Naive thymus-derived CD4-positive, alpha-beta T cell (primary cell): ENCODE data around the gene TECPR1. TPM values are rescaled to one million over a fixed set of nuclear protein-coding genes. Genes with fewer than 3 reads are reported as not detected.

Source experiments
- ATAC-seq: fragments of 150-1000 bp; cut with Tn5 transposase; 2 replicates; pipeline ENCODE4 v1.10.0; 2021; ENCODE audit warnings: mild to moderate bottlenecking, moderate library complexity
- CTCF ChIA-PET: fragments of 350-600 bp; sonication (Branson Sonifier 250); formaldehyde crosslinking; loops from one replicate; lab custom pipeline; 2021; ENCODE audit warnings: antibody characterized with exemption; lab: Charles Lee
- POLR2A ChIA-PET: fragments of 350-600 bp; sonication (Branson Sonifier 250); formaldehyde crosslinking; loops from one replicate; lab custom pipeline; 2021; ENCODE audit warnings: antibody characterized with exemption, inconsistent platforms; lab: Charles Lee
- DNase-seq, 9 donors: peaks; one replicate each; pipeline versions ENCODE4 v3.0.0 to v3.0.0-alpha.2; 2020 to 2022; ENCODE audit warnings: mixed read lengths in 1 of 9
- H3K27ac ChIP-seq: one replicate; pipeline ENCODE4 v1.7.0; 2013; ENCODE audit warnings: mild to moderate bottlenecking, low read depth, low read length, moderate library complexity
- H3K27me3 ChIP-seq, 2 donors: one replicate each; pipeline ENCODE4 v1.7.0; 2013; ENCODE audit warnings: low read length in 2 of 2, mild to moderate bottlenecking in 2 of 2, moderate library complexity in 2 of 2; ENCODE audit not compliant: control insufficient read depth in 2 of 2, insufficient read depth in 2 of 2
- H3K36me3 ChIP-seq, 3 experiments: 1 replicate in 2 of 3; 2 replicates in 1 of 3; pipeline ENCODE4 v1.7.0; 2013; ENCODE audit warnings: low read length in 3 of 3, mild to moderate bottlenecking in 3 of 3, moderate library complexity in 1 of 3; ENCODE audit not compliant: insufficient read depth in 3 of 3, control insufficient read depth in 2 of 3
- H3K4me1 ChIP-seq, 2 donors: one replicate each; pipeline ENCODE4 v1.7.0; 2013; ENCODE audit warnings: low read length in 2 of 2, mild to moderate bottlenecking in 2 of 2, moderate library complexity in 1 of 2; ENCODE audit not compliant: control insufficient read depth in 2 of 2, insufficient read depth in 2 of 2
- H3K4me3 ChIP-seq: 2 replicates; pipeline ENCODE4 v1.7.0; 2013; ENCODE audit warnings: mild to moderate bottlenecking, low read length
- H3K9me3 ChIP-seq, 3 experiments: 1 replicate in 2 of 3; 2 replicates in 1 of 3; pipeline ENCODE4 v1.7.0; 2013; ENCODE audit warnings: low read length in 3 of 3; ENCODE audit not compliant: control insufficient read depth in 2 of 3
- H3K27ac Mint-ChIP-seq, 9 donors: one replicate each; pipeline ENCODE4 v1.8.0; 2020 to 2022; ENCODE audit warnings: mixed read lengths in 9 of 9, mild to moderate bottlenecking in 8 of 9, moderate library complexity in 5 of 9, inconsistent platforms in 2 of 9
- H3K27me3 Mint-ChIP-seq, 5 donors: one replicate each; pipeline ENCODE4 v1.8.0; 2021 to 2022; ENCODE audit warnings: mixed read lengths in 5 of 5, mild to moderate bottlenecking in 1 of 5
- H3K36me3 Mint-ChIP-seq, 5 donors: one replicate each; pipeline ENCODE4 v1.8.0; 2020 to 2022; ENCODE audit warnings: mixed read lengths in 5 of 5, mild to moderate bottlenecking in 3 of 5, inconsistent platforms in 1 of 5
- H3K4me1 Mint-ChIP-seq, 7 donors: one replicate each; pipeline ENCODE4 v1.8.0; 2020 to 2022; ENCODE audit warnings: mixed read lengths in 7 of 7, mild to moderate bottlenecking in 3 of 7, inconsistent platforms in 1 of 7
- H3K4me3 Mint-ChIP-seq, 10 donors: one replicate each; pipeline ENCODE4 v1.8.0; 2020 to 2022; ENCODE audit warnings: mild to moderate bottlenecking in 10 of 10, mixed read lengths in 10 of 10, moderate library complexity in 6 of 10, inconsistent platforms in 2 of 10
- H3K9me3 Mint-ChIP-seq, 11 donors: one replicate each; pipeline ENCODE4 v1.8.0; 2020 to 2022; ENCODE audit warnings: mixed read lengths in 11 of 11, mild to moderate bottlenecking in 4 of 11, inconsistent platforms in 1 of 11, moderate library complexity in 1 of 11
- intact Hi-C, 2 donors: fragments of 100-400 bp; cut with micrococcal nuclease; formaldehyde crosslinking; loops; one replicate each; pipeline ENCODE4 v1.15.1; 2023
- polyA plus RNA-seq, 2 donors: library from polyadenylated mRNA; unstranded; fragments of 300-500 nt; fragmentation: Illumina TruSeq; gene quantifications; one replicate each; pipeline ENCODE4 v1.2.3, GENCODE V29; 2021
- total RNA-seq, 6 experiments: library from RNA in 5 of 6; stranded (reverse) in 5 of 6; gene quantifications; 1 replicate in 5 of 6; 2 replicates in 1 of 6; pipeline ENCODE4 v1.2.3 and lab custom pipeline; 2021 to 2026

TECPR1 gene
- total and polyA plus RNA-seq, 7 experiments from 2014 or later, result 21.0 to 203 (median 119) TPM

- intact Hi-C loops, result no loop called here
- Mint-ChIP-seq H3K9me3 (no peaks in the 10 kb centered on the region), H3K4me3 (no peak overlapping the region), H3K27ac (peak overlapping the region in 1 of 9 donors; percentile 25), H3K4me1 (peaks cover 13 to 25% (median 19%) of the 10 kb centered on the region in 7 donors), H3K27me3 (no peaks in the 10 kb centered on the region), H3K36me3 (peaks cover 3 to 32% (median 8%) of the 10 kb centered on the region in 5 donors)
- CTCF ChIA-PET, result no interaction called here
- ATAC-seq (no peak), DNase-seq (no peak)
- no peaks in the 10 kb centered on the region for H3K27me3 ChIP-seq
- H3K9me3 ChIP-seq, result no peaks in the 10 kb centered on the region
- no peaks in the 10 kb centered on the region for H3K4me1 ChIP-seq
- POLR2A ChIA-PET, result no interaction called here
- no peak overlapping the region for H3K27ac ChIP-seq
- H3K36me3 ChIP-seq, result peaks cover 0 to 33% (median 7%) of the 10 kb centered on the region in 3 experiments
- H3K4me3 ChIP-seq, result no peak overlapping the region
Measured at GRCh38 chr7:98216941-98217622, 35.0 kb downstream of the TECPR1 start.

DNA sequence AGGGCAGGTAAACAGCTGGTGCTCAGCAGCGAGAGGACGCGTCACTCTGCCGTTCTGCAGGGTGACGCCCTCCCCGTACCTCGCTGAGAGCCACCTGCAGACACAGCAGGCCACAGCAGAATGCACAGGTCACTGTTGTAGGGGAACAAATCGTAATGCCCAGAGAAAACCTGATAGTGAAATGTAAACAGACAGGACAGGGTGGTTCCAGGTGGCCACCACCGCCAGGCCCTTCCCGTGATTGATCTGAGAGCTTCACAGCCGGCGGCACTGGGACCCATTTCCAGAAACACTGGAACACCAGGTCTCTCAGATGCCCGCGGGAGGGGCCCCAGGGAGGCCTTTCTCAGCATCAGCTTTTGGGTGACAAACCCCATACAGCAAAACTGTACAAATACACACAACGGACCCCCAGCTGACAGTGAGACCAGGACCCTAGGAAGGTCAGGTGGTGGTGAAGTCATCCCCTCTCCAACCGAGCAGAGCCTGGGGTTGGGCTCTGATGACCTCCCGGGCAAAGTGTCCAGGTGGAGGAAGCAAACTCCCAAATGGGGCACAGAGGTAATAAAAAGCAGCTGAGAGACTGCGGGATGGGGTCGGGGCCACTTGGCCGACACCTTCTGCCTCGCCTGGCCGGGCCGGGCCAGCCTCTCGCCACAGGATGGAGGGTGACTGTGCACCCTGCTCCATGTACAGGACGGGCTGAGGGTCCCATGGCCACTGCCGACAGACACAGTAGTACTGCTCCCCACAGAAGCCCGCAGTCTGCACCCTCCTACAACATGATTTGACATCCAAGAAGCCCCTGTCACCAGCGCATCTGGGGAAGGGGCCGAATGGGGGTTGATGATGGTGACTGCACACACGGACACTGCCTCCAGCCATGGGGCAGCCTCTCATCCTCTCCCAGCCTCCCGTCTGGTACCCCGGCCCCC lies 36.2 kb downstream of the TECPR1 start:
- Histone ChIP-seq H3K9me3 (no peaks in the 10 kb centered on the region), H3K27me3 (no peaks in the 10 kb centered on the region), H3K4me3 (no peak overlapping the region), H3K27ac (no peak overlapping the region), H3K36me3 (peaks cover 0 to 23% (median 0%) of the 10 kb centered on the region in 3 experiments), H3K4me1 (peaks cover 0 to 5% of the 10 kb centered on the region in 2 donors)
- peaks cover 13 to 25% (median 21%) of the 10 kb centered on the region in 7 donors for H3K4me1 Mint-ChIP-seq
- ChIA-PET CTCF (no interaction called here), POLR2A (no interaction called here)
- intact Hi-C loops, result no loop called here
- H3K4me3 Mint-ChIP-seq, result no peak overlapping the region
- H3K9me3 Mint-ChIP-seq, result no peaks in the 10 kb centered on the region
- peak overlapping the region in 4 of 9 donors; percentile 9 to 84 (median 55) for H3K27ac Mint-ChIP-seq
- ATAC-seq (no peak), DNase-seq (no peak)
- H3K36me3 Mint-ChIP-seq, result peaks cover 3 to 29% (median 8%) of the 10 kb centered on the region in 5 donors
- peaks cover 0 to 3% (median 0%) of the 10 kb centered on the region in 5 donors for H3K27me3 Mint-ChIP-seq

DNA sequence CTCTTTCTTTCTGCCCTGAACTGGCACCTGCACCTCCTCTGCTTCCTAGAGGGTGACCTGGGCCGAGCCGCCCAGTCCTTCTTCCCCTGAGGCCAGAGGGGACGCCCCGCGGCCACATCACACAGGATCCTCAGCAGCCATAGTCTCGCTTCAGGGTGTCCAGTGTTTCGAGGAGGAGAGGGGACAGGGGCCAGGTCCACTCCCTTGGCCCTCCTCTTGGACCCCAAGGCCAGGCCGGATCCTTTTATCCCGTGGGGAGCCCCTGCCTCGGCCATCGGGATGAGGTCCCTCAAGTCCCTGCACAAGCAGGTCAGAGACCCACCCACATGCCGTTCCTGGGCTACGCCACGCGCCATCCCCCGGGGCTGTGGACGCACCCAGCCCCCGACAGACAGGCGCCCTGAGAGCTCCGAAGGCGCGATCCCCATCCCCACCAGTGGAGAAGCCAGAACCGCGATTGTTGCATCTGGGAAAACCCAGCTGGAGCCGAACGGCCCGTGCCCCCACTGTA lies 37.2 kb downstream of the TECPR1 start:
- H3K4me1 Mint-ChIP-seq, result peaks cover 13 to 25% (median 21%) of the 10 kb centered on the region in 7 donors
- no peaks in the 10 kb centered on the region for H3K9me3 ChIP-seq
- ChIA-PET CTCF (no interaction called here), POLR2A (no interaction called here)
- H3K27me3 Mint-ChIP-seq, result peaks cover 0 to 3% (median 0%) of the 10 kb centered on the region in 5 donors
- no peaks in the 10 kb centered on the region for H3K27me3 ChIP-seq
- no peak overlapping the region for H3K4me3 Mint-ChIP-seq
- no peak overlapping the region for H3K27ac Mint-ChIP-seq
- intact Hi-C loops, result no loop called here
- ATAC-seq, result no peak
- H3K36me3 ChIP-seq, result peaks cover 0 to 23% (median 0%) of the 10 kb centered on the region in 3 experiments
- H3K27ac ChIP-seq, result no peak overlapping the region
- H3K4me1 ChIP-seq, result peaks cover 0 to 5% of the 10 kb centered on the region in 2 donors
- no peak for DNase-seq
- H3K9me3 Mint-ChIP-seq, result no peaks in the 10 kb centered on the region
- H3K36me3 Mint-ChIP-seq, result peaks cover 3 to 28% (median 8%) of the 10 kb centered on the region in 5 donors
- H3K4me3 ChIP-seq, result no peak overlapping the region

- ChIA-PET POLR2A (no interaction called here), CTCF (interaction anchor here (0.7 kb wide), 1 partner anchor 18 kb away, joined by 3 read pairs; no protein-coding TSS in a partner anchor)
- Mint-ChIP-seq H3K27me3 (peaks cover 0 to 3% (median 0%) of the 10 kb centered on the region in 5 donors), H3K27ac (peak overlapping the region in 1 of 9 donors; percentile 25), H3K9me3 (no peaks in the 10 kb centered on the region), H3K36me3 (peaks cover under 1 to 21% (median 5%) of the 10 kb centered on the region in 5 donors), H3K4me3 (peak overlapping the region in 3 of 10 donors; percentile 45 to 58 (median 57)), H3K4me1 (peaks cover 10 to 20% (median 17%) of the 10 kb centered on the region in 7 donors)
- peaks cover 0 to 23% (median 0%) of the 10 kb centered on the region in 3 experiments for H3K36me3 ChIP-seq
- H3K9me3 ChIP-seq, result no peaks in the 10 kb centered on the region
- intact Hi-C loops, result no loop called here
- H3K4me3 ChIP-seq, result no peak overlapping the region
- ATAC-seq (no peak), DNase-seq (no peak)
- H3K27ac ChIP-seq, result no peak overlapping the region
- peaks cover 0 to 5% of the 10 kb centered on the region in 2 donors for H3K4me1 ChIP-seq
- no peaks in the 10 kb centered on the region for H3K27me3 ChIP-seq
Measured at GRCh38 chr7:98213888-98214810, 37.9 kb downstream of the TECPR1 start.

- DNase-seq (no peak), ATAC-seq (no peak)
- CTCF ChIA-PET, result no interaction called here
- peaks cover 4 to 12% (median 9%) of the 10 kb centered on the region in 7 donors for H3K4me1 Mint-ChIP-seq
- Histone ChIP-seq H3K4me3 (no peak overlapping the region), H3K27me3 (no peaks in the 10 kb centered on the region), H3K9me3 (no peaks in the 10 kb centered on the region), H3K4me1 (peaks cover 0 to 5% of the 10 kb centered on the region in 2 donors), H3K27ac (no peak overlapping the region), H3K36me3 (peaks cover 0 to 23% (median 0%) of the 10 kb centered on the region in 3 experiments)
- POLR2A ChIA-PET, result no interaction called here
- H3K9me3 Mint-ChIP-seq, result no peaks in the 10 kb centered on the region
- H3K27ac Mint-ChIP-seq, result peak overlapping the region in 4 of 9 donors; percentile 28 to 67 (median 53)
- H3K36me3 Mint-ChIP-seq, result peaks cover 0 to 14% (median 0%) of the 10 kb centered on the region in 5 donors
- H3K27me3 Mint-ChIP-seq, result peaks cover 0 to 3% (median 0%) of the 10 kb centered on the region in 5 donors
- peak overlapping the region in 5 of 10 donors; percentile 13 to 73 (median 57) for H3K4me3 Mint-ChIP-seq
- intact Hi-C loops, result no loop called here
Measured at GRCh38 chr7:98213296-98213887, 38.6 kb downstream of the TECPR1 start.
